Activated CD8-positive, alpha-beta memory T cell treated with anti-CD3 and anti-CD28 coated beads, Interleukin-2, amount 50 U/mL, for 1 hour (primary cell): Measurements from ENCODE around the gene TNK1.

Source experiments
- DNase-seq: peaks from one replicate; pipeline ENCODE4 v3.0.0-alpha.2; 2020; ENCODE audit errors: extremely low read depth

Gene TNK1

GRCh38 chr17:7435676-7436555 lies 55.0 kb downstream of the TNK1 start:
- no peak for DNase-seq

GRCh38 chr17:7436556-7437368 lies 55.9 kb downstream of the TNK1 start:
- DNase-seq = peak; percentile 58

- no peak for DNase-seq
These were observed 56.5 kb downstream of the TNK1 start for GRCh38 chr17:7437369-7437863.

GRCh38 chr17:7437950-7438614 lies 57.2 kb downstream of the TNK1 start:
- DNase-seq = no peak

- DNase-seq = no peak
These were observed 58.0 kb downstream of the TNK1 start for GRCh38 chr17:7438656-7439460.
